Activated CD8-positive, alpha-beta memory T cell treated with anti-CD3 and anti-CD28 coated beads, Interleukin-2, amount 50 U/mL, for 24 hours (primary cell): Measurements from ENCODE around the gene DAAM2.

Experiments
- DNase-seq: peaks from one replicate; pipeline ENCODE4 v3.0.0-alpha.2; 2020; ENCODE audit errors: extremely low read depth

The DAAM2 gene

DNA sequence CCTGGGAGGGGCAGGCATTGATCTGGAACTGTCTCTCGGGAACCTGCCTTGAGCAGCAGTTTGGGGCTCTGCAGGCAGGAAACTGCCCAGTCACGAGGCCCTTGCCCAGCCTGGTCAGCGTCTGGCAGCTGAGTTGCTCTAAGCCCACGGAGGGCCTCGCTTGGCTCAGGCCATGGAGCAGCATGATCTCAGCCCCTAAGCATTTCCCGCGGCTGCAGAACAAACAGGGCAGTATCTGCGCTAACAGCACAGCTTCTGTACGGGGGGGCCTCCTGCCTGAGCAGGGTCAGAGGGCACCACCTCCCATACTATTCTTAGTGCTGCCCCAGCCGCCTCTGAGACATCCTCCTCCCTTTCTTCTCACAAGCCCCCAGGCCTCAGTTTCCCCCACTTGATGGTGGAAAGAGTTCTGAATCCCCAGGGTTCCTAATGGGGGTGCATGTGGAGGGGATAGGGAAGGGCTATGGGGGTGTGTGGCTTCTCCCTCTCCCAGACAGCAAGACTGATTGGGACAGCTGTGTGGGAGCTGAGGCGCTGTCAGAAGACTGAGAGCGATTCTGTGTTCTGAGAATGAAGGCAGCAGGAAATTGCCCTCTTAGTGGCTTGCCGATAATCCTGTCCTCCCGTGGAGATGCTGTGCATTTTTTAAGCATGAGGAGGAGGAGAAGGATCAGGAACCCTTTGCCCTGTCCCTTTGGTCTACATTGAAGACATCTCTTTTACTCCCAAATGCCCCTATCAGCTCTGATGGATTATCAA lies 95.7 kb downstream of the DAAM2 start:
- DNase-seq = no peak

DNA sequence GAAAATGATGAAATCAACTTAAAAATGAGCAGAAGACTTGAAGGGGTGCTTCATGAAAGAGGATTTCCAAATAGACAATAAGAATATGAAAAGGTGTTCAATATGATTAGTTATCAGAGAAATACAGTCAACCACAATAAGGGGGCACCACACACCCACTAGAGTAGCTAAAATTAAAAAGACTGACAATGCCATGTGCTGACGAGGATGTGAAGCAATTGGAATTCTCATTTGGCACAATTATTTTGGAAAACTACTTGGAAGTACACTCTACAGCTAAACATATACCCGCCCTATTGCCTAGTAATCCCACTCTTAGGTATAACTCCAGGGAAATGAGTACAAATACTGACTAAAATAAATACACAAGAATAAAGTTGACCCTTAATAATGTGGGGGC lies 97.1 kb downstream of the DAAM2 start:
- no peak for DNase-seq

DNA sequence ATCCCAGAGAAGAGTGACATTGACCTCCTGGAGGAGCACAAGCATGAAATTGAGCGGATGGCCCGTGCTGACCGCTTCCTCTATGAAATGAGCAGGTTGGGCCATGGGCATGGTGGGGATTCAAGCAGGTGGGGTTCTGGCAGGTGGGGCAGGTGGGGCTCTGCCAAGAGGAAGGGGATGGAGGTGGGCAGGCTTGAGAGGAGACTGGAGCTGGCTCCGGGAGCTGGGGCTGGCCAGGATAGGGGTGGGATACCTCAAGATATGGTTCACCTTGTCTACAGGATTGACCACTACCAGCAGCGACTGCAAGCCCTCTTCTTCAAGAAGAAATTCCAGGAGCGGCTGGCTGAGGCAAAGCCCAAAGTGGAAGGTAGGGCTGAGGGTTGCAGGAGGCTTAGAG lies 99.2 kb downstream of the DAAM2 start:
- DNase-seq = no peak

DNA sequence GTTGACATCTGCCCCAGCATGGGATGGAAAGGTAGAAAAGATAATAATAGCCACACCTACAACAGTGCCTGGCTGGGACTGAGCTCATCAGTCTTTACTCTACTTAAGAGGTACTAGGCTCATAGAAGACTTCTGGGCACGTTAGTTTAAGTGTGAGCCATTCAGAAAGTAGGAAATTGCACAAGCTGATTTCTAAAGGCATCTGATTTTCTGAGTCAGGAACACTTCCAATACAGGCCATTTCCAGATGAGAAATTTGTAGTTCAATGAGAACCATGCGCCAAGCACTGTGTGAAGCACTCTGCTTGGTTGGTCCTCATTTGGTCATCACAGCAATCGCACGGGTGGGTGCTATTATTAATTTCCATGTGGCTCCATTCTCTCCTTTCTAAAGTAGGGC lies 99.8 kb downstream of the DAAM2 start:
- DNase-seq = no peak

DNA sequence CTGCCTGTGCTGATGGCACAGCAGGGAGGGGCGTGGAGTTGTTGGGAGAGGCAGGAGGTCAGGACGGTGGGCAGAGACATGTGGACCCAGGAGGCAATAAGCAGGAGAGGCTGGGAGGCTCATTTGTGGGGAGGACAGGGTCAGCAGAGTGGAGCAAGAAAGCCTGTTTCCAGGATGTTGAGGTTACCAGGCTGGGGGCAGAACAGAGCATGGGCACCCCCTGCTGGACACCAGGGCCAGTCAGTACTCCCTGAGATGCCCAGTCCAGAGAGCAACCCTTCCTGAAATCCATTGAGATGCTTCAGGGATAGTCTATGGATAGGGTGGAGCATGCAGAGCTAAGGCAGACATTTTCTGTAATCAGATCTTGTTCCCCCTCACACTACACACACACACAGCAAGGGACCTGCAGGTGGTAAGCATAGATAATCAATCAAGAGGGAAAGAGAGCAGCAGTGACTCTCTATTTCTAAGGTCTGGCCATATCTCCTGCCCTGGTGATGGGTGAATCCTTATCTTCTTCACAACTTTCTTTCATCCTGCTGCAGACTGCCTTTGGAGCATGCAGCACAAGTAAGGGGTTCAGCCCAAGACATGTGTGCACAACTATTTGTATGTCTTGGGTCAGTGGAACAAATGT lies 100.4 kb downstream of the DAAM2 start:
- DNase-seq = no peak

DNA sequence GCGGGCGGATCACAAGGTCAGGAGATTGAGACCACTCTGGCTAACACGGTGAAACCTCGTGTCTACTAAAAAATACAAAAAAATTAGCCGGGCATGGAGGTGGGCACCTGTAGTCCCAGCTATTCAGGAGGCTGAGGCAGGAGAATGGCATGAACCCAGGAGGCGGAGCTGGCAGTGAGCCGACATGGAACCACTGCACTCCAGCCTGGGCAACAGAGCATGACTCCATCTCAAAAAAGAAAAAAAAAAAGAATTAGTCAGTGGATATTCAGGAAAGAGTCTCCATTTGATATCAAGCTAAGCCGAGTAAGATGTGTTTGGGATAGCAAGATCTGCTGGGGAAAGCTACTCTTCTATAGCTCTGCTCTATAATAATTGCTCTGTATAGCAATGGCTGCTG lies 101.1 kb downstream of the DAAM2 start:
- DNase-seq = no peak

DNA sequence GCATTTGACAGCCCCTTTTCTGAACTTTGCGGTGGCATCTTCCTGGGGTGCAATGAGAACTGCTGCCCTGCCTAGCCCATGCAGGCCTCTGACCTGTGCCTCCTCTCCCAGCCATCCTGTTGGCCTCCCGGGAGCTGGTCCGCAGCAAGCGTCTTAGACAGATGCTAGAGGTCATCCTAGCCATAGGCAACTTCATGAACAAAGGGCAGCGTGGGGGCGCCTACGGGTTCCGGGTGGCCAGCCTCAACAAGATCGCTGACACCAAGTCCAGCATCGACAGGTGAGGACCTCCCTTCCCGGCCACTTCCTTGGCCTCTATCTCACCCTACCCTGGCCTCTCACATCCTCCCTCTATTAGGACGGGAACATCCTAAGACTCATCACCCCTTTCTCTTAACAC lies 104.5 kb downstream of the DAAM2 start:
- no peak for DNase-seq

DNA sequence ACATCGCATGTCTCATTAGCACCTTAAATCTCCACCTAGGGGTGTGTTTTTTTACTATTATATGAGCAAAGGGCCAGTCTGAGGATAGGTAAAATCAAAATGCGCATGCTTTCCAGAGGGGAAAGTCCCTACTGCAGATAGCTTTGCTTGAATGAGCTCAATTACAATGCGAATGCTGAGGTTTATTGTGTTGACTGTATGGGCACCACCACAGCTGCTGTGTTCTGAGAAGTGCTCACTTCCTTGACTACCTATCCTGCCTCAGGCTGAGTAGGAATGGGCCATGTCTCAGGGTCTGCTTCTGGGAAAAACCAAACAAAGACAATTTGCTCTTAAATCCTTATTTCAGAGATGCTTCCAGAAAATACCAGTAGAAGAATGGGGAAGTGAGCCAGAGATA lies 105.5 kb downstream of the DAAM2 start:
- DNase-seq = no peak

DNA sequence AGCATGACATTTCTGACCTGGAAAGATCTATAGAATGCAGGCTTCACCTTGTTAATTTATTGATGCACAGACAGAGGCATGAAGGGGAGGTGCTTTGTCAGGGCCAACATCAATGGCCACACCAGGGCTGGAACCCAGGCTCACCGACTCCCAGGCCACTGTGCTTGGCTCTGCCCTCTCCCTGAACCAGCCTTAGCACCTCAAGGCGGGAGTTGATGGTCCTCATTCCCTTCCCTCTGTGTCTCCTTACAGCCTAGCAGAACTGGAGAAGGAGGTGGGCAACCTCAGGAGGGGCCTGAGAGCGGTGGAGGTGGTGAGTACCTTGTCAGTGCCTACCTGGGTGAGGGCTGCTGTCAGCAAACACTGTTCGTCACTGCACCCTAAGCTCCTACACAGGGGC lies 106.4 kb downstream of the DAAM2 start:
- no peak for DNase-seq

DNA sequence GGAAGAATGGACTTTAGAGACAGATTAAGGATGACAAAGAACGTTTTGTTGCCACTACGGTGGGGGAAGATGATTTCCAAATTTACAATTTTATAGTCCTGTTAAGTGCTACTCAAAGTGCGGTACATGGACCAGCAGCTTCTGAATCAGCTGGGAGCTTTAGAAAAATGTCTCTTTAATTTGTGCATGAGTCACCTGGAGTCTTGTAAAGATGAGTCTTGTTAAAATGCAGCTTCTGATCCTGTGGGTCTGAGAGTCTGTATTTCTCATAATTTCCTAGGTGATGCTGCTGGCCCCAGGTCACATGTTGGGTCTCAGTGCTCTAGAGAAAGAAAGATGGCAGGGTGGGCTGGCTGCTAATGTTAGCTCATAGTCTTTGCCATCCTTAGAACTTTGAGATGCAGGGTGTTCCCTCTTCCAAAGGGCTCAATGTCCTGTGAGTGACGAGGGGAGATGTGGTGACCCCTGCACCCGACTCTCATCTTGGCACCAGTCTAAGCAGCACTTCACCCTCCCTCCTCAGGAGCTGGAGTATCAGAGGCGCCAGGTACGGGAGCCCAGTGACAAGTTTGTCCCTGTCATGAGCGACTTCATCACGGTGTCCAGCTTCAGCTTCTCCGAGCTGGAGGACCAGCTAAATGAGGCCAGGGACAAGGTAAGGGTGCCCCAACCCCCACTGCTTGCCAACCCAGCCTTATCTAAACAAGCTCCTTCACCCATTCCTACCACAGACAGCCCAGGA lies 107.5 kb downstream of the DAAM2 start:
- DNase-seq = no peak

DNA sequence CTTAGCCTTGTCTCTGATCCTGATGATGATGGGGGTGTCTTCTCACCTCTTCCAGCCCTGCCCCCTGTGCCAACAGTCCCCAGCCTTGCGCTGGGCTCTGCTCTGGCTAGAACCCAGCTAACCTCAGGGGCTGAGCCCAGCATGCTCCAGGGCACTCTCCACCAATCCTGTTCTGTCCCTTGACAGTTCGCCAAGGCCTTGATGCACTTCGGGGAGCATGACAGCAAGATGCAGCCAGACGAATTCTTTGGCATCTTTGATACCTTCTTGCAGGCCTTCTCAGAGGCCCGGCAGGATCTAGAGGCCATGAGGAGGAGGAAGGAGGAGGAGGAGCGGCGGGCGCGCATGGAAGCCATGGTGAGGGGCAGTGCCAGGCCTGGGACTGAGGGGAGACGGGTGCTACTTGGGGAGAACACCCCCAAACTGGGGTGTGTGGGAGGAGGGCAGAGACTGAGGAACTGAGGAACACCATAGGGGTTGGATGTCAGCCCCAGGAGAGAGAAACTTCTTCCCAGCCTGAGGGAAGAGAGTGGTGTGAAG lies 109.0 kb downstream of the DAAM2 start:
- no peak for DNase-seq

DNA sequence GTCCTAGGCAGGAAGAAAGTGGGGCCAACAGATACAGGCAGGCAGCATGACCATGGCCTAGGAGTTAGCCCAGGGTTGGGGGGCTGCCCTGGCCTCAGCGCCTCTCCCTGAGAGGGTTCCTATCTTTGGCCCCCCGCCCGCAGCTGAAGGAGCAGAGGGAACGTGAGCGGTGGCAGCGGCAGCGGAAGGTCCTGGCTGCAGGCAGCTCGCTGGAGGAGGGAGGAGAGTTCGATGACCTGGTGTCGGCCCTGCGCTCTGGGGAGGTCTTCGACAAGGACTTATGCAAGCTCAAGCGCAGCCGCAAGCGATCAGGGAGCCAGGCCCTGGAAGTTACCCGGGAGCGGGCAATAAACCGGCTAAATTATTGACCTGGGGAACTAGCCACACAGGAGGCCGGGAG lies 109.5 kb downstream of the DAAM2 start:
- no peak for DNase-seq

DNA sequence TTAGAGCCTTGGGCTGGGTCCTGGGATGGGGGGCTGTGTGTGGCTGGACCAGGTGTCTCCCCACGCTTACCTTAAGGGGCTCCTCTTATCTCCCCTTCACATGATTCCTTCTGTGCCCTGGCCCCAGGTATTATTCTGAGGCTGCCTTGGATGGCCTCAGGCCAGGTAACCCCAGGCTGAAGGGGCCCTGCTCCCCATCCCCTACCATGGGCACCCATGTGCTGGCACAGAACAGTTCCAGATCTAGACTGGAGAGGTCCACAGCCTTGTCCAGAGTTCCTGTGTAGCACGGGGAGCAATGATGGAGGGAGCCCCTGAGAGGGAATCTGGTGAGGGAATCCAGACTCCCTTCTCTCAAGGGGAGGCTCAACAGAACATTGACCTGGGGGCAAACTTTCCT lies 110.0 kb downstream of the DAAM2 start:
- DNase-seq = no peak

DNA sequence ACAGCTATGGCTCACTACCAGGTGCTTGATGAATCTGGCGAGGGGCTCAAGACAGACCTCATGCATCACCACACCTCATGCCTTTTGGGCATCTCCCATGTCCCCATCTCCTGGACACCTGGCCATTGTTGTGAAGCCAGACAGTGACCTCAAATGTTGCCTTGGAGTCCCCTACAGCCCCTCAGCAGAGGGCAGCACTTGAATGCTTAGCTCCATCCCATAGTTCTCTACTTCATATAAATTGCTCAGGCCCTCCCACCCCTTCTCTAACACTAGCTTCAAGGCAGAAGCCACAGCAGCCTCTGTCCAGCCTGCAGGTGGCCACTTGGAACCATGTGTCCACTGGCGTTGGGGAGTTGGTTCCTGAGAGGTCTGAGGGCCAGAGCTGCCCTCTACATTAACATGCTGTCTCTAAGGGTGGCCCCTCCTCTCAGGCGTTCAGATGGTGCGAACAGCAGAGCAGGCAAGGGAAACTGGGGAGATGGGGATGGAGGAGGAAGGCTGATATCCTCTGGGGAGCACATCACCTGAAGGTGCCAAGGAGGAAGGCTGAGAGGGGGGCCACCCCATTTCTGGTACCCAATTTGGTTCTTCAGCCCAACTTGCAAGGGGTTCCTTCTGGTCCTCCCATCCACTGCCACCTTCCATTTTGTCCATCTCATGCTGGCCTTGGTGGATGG lies 110.8 kb downstream of the DAAM2 start:
- DNase-seq = no peak

DNA sequence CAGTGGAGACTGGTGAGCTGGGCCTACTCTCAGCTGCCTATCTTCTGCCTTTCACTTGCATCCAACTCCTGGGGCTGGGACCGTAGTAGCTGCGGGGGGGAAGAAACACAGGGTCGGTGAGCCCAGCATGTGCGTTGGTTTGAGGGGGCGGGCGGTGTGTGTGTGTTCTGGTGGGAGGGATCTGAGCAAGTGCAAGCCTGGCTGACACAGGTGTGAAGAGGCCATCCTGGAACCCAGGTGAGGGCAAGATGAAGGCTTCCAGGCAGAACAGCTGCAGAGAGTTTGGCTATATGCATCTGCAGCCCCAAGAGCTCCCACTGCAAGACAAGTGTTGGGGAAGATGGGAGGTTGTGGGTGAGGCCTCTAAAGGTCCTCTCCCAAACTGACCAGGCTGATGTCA lies 111.5 kb downstream of the DAAM2 start:
- DNase-seq = no peak

DNA sequence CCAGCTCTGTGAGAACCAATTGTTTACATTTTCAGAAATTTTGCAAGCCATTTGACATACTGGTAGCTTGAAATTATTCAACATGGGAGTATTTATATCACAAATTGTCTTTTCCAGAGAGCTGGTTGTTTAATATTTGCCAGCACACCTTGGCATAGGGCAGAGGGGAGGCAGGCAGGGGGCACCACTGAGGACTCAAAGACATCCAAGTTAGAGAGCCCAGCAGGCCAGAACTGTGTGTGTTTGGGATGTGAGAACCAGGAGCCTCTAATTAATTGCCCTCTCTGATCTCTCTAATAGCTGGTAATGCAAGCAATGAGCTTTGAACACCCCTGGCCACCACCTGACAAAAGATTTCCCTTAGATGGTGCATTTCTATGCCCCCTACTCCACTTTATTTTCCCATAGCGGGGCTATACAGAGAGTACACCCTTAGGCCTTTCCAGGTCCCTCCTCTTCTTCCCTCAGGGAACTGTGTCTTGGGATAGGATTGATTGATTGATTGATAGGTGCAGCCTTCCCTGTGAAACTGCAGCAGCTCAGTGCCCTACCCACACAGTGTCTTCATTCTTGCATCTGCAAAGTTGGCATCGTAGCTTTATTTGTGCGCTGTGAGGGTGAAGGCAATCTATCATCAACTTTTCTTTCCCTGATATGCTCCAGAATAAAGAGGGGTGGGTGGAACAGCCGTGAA lies 112.9 kb downstream of the DAAM2 start:
- DNase-seq = no peak

DNA sequence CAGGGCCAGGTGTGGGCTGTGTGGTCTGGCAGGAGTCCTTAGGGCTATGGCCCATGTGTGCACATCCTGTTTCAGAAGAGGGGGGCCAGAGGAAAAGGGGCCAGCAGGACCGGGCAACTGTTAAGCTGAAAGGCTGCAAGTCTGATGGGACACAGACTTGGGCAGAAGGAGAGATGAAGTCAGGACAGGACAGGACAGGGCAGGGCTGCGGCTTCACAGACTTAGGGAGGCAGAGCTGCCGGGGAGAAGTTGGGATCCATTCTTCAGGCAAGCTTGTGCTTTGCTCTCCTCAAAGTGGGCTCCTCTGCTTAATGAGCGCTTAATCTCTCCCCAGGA lies 113.4 kb downstream of the DAAM2 start:
- DNase-seq = no peak

DNA sequence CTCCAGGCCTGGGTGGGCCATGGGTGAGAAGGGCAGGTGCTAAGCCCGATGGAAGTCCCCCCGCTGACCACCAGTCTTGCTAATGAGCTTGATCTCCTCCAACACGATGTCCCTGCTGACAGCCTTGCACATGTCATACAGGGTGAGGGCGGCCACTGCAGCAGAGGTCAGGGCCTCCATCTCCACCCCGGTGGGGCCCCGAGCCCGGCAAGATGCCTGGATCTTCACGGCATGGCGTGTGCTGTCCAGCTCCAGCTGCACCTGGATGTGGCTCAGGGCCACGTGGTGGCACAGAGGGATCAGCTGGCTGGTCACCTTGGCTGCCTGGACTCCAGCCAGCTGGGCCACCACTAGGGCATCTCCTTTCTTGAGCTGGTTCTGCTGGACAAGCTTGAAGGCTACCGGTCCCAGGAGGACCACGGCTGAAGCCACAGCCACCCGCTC lies 114.2 kb downstream of the DAAM2 start:
- DNase-seq = no peak

DNA sequence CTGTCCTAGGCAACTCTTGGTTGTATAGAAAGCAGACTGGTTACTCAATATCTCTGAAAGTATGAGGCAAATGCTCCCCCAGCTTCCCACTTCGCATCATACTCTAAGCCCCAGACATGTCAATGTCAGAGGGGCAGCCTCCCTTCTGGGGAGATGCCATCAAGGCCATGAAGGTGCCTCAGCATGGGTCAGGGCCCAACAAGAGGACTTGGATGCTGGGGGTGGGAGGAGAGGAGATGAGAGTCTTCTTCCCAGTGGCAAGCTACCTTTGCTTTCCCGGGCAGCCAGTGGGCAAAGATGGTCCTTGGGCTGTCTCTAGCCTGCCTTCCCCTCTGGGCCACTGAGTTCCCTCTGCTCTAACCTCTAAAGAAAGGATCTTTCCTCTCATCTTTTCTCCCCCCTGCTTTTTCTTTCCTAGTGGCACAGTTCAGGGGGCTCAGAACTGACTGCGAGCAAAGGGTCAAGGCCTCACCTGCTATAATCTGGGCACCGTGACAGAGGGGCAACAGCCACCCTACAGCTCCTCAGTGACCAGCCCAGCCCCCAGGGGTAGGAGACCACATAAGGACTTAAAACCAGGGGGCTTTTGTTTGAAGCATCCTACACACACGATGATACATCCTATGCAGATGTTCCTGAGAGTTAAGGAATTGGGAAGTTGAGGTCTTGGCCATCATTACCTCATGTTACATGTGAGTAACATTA lies 115.8 kb downstream of the DAAM2 start:
- DNase-seq = no peak

DNA sequence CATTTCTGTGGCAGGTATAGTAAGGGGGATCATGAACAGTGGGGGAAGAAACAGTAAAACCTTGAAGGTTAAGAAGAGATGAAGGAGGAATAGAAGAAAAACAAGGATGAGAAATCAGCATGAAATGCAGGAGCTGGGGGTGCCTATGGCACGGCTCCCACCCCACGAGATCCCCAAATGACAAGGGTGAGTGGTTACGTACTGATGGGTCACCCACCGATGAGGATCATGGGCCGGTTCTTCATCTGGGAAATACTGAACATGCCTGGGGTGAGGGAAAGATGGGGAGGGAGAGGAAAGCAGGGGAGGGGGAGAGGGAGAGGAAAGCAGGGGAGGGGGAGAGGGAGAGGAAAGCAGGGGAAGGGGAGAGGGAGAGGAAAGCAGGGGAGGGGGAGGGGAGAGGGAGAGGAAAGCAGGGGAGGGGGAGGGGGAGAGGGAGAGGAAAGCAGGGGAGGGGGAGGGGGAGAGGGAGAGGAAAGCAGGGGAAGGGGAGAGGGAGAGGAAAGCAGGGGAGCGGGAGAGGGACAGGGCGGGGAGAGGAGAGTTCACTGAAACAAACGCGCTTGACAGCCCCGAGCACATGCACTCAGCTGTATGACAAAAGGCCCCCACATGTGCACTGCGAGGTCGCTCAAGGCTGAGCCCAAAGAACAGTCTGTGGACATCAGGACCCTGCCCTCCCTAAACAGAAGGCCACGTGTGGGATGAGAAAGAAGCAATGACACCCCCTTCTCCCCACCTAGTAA lies 116.8 kb downstream of the DAAM2 start:
- no peak for DNase-seq
